ENCODE measurements around the gene ZNF695. TPM values are rescaled to one million over a fixed set of nuclear protein-coding genes. Genes with fewer than 3 reads are reported as not detected.

The ZNF695 gene
- total RNA-seq (under 1 TPM in 2 of 9 donors, not detected in 7; 0.06 to 0.53 TPM), polyA plus RNA-seq (not detected)
- long read RNA-seq, donor 1: 0 reads
- long read RNA-seq, donor 2: 0 reads
- long read RNA-seq, donor 3: 0 reads

DNA sequence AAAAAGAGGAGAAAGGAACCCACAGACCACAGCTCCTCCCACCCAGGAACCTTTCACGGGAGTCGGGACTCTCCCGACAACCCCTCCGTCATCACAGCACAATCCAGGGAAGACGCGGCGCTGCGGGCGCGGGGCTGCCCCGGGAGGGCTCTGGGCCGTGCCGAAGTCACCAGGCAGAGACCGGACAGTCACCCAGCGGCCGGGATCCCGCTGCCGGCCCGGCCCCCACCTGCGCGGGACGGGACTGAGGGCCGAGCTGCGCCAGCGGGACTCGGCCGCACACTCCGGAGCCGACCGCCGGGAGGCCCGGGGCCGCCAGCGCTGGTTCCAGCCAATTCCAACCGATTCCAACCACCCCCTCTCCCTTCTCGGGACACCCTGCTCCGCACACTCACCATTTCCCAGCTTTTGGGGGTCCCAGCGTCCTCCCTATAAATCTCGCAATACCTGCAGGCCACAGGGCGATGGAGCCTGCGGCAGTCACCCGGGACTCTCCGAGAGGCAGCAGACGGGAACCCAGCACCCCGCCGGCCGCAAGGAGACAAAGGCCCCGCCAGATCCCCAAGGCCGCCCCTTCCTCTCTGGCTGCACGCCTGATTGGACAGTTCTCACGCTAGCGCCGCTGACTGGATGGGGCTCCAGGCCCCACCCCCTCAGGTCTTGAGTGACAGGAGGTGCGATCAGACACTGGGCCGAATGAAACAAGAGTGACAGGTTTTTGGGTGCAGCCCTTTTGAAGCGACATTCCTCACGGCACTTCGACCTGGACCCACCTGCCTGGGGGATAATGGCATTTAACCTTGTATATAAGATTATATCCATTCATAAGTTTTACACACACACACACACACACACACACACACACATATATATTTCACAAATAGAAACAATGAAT, at the start of gene ZNF695:
Gene ZNF695 (minus strand): TSS at position 547 of the 895 bp plus-strand sequence. CDS start 149 bp downstream, at position 398.
- no peak within 1 kb of the TSS for H3K27ac ChIP-seq
- intact Hi-C loops (cut with DNase I): no loop called here
- 0 to 1% (median 1%) methylated on average over 21 to 58 of the region's 58 CpGs for WGBS, 4 donors

DNA sequence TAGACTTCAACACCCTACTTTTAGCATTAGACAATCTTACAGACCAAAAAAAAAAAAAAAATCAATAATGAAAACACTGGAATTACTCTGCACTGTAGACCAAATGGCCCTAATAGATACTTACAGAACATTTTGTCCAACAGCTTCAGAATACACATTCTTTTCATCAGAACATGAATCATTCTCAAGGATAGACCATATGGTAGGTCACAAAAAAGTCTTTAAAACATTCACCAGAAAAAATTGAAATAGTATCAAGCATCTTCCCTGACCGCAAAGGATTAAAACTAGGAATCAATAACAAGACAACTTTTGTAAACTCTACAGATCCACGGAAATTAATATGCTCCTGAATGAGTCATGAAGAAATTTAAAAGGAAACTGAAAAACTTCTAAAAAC, 48.2 kb upstream of the ZNF695 start:
- TF ChIP-seq, protein P1, sequence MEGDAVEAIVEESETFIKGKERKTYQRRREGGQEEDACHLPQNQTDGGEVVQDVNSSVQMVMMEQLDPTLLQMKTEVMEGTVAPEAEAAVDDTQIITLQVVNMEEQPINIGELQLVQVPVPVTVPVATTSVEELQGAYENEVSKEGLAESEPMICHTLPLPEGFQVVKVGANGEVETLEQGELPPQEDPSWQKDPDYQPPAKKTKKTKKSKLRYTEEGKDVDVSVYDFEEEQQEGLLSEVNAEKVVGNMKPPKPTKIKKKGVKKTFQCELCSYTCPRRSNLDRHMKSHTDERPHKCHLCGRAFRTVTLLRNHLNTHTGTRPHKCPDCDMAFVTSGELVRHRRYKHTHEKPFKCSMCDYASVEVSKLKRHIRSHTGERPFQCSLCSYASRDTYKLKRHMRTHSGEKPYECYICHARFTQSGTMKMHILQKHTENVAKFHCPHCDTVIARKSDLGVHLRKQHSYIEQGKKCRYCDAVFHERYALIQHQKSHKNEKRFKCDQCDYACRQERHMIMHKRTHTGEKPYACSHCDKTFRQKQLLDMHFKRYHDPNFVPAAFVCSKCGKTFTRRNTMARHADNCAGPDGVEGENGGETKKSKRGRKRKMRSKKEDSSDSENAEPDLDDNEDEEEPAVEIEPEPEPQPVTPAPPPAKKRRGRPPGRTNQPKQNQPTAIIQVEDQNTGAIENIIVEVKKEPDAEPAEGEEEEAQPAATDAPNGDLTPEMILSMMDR (IDR thresholded peaks at IDR 0.05): no peak
- intact Hi-C loops (cut with DNase I): no loop called here
- Histone ChIP-seq H3K9me3 (peaks cover 0 to 87% (median 10%) of the 10 kb centered on the region in 12 donors), H3K27ac (no peak overlapping the region), H3K27me3 (no peaks in the 10 kb centered on the region), H3K4me3 (no peak overlapping the region), H3K4me1 (peaks cover 0 to 13% (median 0%) of the 10 kb centered on the region in 12 donors), H3K36me3 (no peaks in the 10 kb centered on the region)
- DNase-seq (no peak), ATAC-seq (no peak)
- 95 to 99% (median 97%) methylated on average over 2 of the region's 2 CpGs for WGBS, 4 donors

More for the DNA sequence above, at the start of gene ZNF695:
- Histone ChIP-seq H3K27me3 (peaks cover 0 to 26% (median 0%) of the 10 kb centered on the region in 9 donors), H3K4me1 (peaks cover 0 to 10% (median 0%) of the 10 kb centered on the region in 12 donors), H3K9me3 (peaks cover 0 to 36% (median 7%) of the 10 kb centered on the region in 12 donors), H3K36me3 (no peaks in the 10 kb centered on the region), H3K4me3 (peak within 1 kb of the TSS; percentile 38 to 72 (median 59))
- peak; percentile 99 to 100 (median 100) for ATAC-seq
- no peak for TF ChIP-seq POLR2A (IDR thresholded peaks at IDR 0.05)
- TF ChIP-seq, protein P1 (IDR thresholded peaks at IDR 0.05): no peak
- DNase-seq: peak; percentile 88 to 91 (median 90)

DNA sequence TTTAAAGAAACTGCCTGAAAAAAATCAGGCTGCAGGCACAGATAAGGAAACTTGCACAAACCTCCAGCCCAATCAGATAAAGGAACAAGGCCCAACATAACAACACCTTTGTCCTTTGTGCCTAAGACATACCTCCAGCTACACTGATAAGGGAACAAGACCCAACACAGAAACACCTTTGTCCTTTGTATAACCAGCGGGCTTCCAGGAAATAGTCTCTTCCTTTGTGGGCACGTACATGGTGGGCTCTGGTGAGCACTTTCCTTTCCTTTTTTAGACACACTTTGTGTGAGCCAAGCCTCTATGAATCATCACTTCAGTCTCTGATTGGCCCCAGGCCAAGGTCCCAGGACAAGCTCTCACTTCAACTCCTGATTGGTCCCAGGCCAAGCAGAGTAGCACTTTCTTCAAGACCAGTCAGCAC, 47.1 kb upstream of the ZNF695 start:
- Histone ChIP-seq H3K4me1 (peaks cover 0 to 13% (median 0%) of the 10 kb centered on the region in 12 donors), H3K36me3 (no peaks in the 10 kb centered on the region), H3K9me3 (peaks cover 0 to 91% (median 10%) of the 10 kb centered on the region in 12 donors), H3K27me3 (no peaks in the 10 kb centered on the region), H3K4me3 (no peak overlapping the region), H3K27ac (no peak overlapping the region)
- intact Hi-C loops (cut with DNase I): no loop called here
- no peak for TF ChIP-seq POLR2A (IDR thresholded peaks at IDR 0.05)
- TF ChIP-seq, protein P1 (IDR thresholded peaks at IDR 0.05): no peak
- WGBS, 4 donors: 28 to 41% (median 32%) methylated on average over 2 of the region's 2 CpGs
- ATAC-seq (peak in 2 of 4 donors; percentile 39 to 42), DNase-seq (peak in 1 of 5 donors; percentile 40)

DNA sequence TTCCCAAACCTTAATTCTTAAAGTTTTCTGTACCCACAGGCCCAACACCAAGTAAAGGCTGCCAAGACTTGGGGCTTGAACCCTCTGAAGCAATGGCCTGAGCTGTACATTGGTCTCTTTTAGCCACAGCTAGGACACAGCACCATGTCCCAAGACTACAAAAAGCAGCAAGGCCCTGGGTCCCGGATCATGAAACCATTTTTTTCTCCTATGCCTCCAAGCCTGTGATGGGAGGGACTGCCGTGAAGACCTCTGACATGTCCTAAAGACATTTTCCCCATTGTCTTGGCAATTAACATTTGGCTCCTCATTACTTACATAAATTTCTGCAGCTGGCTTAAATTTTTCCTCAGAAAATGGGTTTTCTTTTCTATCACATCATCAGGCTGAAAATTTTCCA, 39.8 kb upstream of the ZNF695 start:
- Histone ChIP-seq H3K4me3 (no peak overlapping the region), H3K27me3 (no peaks in the 10 kb centered on the region), H3K36me3 (no peaks in the 10 kb centered on the region), H3K9me3 (peaks cover 0 to 80% (median 22%) of the 10 kb centered on the region in 12 donors), H3K27ac (no peak overlapping the region), H3K4me1 (no peaks in the 10 kb centered on the region)
- intact Hi-C loops (cut with DNase I): loop anchor here in 4 of 10 donors (10.0 kb wide), 2 partner anchors 327 to 437 kb away; no protein-coding TSS in a partner anchor
- WGBS, 4 donors: 96 to 99% (median 96%) methylated on average over 2 of the region's 2 CpGs
- DNase-seq (no peak), ATAC-seq (no peak)
- TF ChIP-seq, protein P1 (IDR thresholded peaks at IDR 0.05): no peak
- no peak for TF ChIP-seq POLR2A (IDR thresholded peaks at IDR 0.05)
